ENCODE data around the gene IMMT. TPM values are rescaled to one million over a fixed set of nuclear protein-coding genes. Genes with fewer than 3 reads are reported as not detected.

Gene IMMT
- total RNA-seq, 6 experiments from 2014 or later = 83.0 to 93.4 (median 87.6) TPM

DNA sequence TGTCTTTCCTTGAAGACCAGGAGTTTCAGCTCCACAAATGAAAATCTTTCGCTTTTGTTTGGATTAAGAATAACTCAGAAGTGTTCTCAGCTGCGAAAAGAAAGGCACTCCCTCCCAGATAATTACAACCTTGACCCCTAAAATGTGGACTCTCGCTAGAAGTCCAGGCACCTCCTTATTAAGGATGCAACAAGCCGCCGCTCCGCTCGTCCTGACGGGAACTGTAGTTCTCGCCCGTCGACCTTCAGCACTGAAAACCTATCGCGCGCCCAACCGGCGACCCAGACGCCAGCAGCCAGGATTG is 559 bp downstream of the IMMT start:
- peaks cover 23% of the 10 kb centered on the region for H3K36me3 Mint-ChIP-seq (ENCODE audit: low read depth)

DNA sequence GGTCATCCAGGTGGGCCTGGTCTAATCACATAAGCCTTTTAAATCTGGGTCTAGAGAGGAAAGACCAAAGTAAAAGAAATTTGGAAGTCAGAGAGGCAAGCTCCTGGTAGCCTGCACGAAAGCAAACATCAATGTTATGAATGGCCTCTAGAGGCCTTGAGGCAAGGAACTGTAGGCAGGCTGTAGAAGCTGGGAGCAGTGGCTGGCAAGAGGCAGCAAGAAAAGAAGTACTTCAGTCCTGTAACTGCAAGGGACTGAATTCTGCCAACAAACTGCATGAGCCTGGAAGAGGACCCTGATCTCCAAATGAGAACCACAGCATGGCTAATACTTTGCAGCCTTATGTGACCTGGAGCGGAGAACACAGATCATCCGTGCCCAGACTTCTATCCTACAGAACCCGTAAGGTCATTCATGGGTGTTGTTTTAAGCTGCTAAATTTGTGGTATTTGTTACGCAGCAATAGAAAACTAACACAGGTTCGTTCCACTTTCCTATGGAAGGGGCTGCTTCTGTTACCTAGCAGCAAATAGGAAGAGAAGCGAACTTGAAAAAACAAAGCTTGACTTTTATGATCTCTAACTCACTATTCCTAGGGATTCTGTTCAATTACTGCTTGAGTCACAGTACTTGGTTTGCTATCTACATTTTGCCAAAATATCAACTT is 1.2 kb downstream of the IMMT start:
- no peaks in the 10 kb centered on the region for H3K9me3 Mint-ChIP-seq
- DNase-seq = no peak

More for the DNA sequence above, 559 bp downstream of the IMMT start:
- Mint-ChIP-seq H3K4me3 (peak overlapping the region; percentile 92), H3K9me3 (no peaks in the 10 kb centered on the region), H3K27me3 (ENCODE audit: insufficient read depth) (peaks cover 5% of the 10 kb centered on the region), H3K27ac (peak overlapping the region; percentile 98), H3K4me1 (ENCODE audit: low read depth) (peaks cover 47% of the 10 kb centered on the region)
- peak; percentile 96 for DNase-seq
- TF ChIP-seq, protein P1, sequence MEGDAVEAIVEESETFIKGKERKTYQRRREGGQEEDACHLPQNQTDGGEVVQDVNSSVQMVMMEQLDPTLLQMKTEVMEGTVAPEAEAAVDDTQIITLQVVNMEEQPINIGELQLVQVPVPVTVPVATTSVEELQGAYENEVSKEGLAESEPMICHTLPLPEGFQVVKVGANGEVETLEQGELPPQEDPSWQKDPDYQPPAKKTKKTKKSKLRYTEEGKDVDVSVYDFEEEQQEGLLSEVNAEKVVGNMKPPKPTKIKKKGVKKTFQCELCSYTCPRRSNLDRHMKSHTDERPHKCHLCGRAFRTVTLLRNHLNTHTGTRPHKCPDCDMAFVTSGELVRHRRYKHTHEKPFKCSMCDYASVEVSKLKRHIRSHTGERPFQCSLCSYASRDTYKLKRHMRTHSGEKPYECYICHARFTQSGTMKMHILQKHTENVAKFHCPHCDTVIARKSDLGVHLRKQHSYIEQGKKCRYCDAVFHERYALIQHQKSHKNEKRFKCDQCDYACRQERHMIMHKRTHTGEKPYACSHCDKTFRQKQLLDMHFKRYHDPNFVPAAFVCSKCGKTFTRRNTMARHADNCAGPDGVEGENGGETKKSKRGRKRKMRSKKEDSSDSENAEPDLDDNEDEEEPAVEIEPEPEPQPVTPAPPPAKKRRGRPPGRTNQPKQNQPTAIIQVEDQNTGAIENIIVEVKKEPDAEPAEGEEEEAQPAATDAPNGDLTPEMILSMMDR (IDR thresholded peaks at IDR 0.05) = no peak

DNA sequence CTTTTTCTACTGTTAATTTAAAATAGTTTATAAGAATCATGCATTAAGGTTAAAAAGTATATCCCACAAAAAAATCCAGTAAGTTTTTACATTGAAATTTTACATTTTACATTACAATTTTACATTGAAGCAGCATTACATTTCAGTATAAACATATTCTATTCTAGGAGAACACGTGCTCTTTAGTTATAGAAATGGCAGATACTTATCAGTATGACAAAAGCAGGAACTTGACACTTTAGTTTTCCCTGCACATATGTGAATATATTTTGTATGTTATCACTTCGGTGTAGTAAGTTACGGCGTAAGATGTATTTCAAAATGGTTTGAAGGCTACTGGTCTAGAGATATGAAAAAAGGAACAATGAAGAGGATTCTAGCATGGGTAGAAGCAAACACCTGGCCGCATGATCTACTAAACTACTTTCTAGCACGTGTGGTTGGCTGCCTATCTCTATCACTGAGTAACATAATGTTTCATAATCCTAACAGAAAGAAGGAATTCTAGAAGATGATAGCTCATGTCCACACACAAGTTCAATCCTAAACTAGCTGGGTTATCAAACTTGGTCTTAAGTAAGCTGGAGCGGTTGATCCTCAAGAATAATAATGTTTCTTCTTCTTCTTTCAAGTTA is 5.4 kb downstream of the IMMT start:
- Mint-ChIP-seq H3K36me3 (ENCODE audit: low read depth) (peaks cover 13% of the 10 kb centered on the region), H3K9me3 (no peaks in the 10 kb centered on the region), H3K27ac (peak overlapping the region; percentile 6; the same call in 1 of the 2 replicates), H3K27me3 (ENCODE audit: insufficient read depth) (no peaks in the 10 kb centered on the region), H3K4me1 (ENCODE audit: low read depth) (peaks cover 59% of the 10 kb centered on the region), H3K4me3 (no peak overlapping the region)
- TF ChIP-seq, protein P1 (IDR thresholded peaks at IDR 0.05) = no peak
- DNase-seq = no peak

More for the DNA sequence above, 1.2 kb downstream of the IMMT start:
- TF ChIP-seq, protein P1 (IDR thresholded peaks at IDR 0.05) = peak; percentile 32; the same call in 1 of the 2 replicates
- peak overlapping the region; percentile 98 for H3K27ac Mint-ChIP-seq
- peaks cover 49% of the 10 kb centered on the region for H3K4me1 Mint-ChIP-seq (ENCODE audit: low read depth)
- H3K36me3 Mint-ChIP-seq (ENCODE audit: low read depth) = peaks cover 23% of the 10 kb centered on the region
- H3K4me3 Mint-ChIP-seq = peak overlapping the region; percentile 92
- peaks cover 3% of the 10 kb centered on the region; the same call in 1 of the 2 replicates for H3K27me3 Mint-ChIP-seq (ENCODE audit: insufficient read depth)

DNA sequence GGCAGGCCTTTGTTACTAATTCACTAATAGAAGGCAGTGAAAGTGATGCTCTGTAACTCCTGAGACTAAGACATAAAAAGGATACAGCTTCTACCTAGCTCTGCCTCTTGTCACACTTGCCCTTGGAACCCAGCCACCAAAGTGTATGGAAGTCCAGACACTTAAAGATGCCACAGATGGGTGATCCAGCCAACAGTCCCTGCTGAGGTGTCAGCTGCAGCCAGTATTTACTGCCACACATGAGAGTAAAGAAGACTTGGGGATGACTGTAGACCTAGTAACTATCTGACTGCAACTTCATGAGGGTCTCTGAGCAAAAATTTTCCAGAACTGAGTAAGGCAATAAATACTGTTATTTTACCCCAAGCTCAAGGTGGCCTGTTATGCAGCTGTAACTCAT is 8.8 kb downstream of the IMMT start:
- H3K36me3 Mint-ChIP-seq (ENCODE audit: low read depth) = peaks cover 9% of the 10 kb centered on the region
- peak overlapping the region; percentile 40; the same call in 1 of the 2 replicates for H3K27ac Mint-ChIP-seq
- DNase-seq = no peak
- no peaks in the 10 kb centered on the region for H3K27me3 Mint-ChIP-seq (ENCODE audit: insufficient read depth)
- no peak overlapping the region for H3K4me3 Mint-ChIP-seq
- no peaks in the 10 kb centered on the region for H3K9me3 Mint-ChIP-seq
- H3K4me1 Mint-ChIP-seq (ENCODE audit: low read depth) = peaks cover 46% of the 10 kb centered on the region
- TF ChIP-seq, protein P1 (IDR thresholded peaks at IDR 0.05) = no peak

DNA sequence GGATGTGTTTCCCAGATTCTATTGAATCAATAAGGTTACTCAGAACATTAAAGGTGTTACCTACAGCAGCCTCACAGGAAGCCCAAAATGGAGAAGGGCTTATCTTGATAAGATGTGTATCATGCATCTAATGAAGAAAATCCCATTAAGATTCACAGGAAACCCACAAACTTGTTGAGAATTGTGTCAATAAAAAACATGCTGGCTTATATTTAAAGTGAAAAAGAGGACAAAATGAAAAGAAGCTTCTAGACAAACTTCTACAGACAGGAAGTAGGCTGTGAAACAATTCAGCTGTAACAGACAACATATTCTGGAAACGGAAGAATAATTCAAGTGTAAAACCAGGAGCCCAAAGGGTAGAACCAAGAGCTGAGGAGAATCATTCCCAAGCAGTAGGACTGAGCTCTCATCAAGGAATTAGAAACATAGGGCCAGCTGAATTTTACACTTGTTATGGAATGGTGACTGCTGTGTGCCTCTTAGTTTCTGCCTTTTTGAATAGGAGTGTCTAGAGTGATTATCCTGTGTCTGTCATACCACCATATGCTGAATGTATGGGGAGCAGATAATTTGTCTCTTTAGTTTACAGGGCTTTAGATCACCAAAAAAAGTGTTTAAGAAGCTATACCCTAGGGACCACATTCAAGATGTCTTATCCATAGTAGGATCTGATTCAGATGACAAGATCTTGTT is 9.6 kb downstream of the IMMT start:
- no peaks in the 10 kb centered on the region for H3K9me3 Mint-ChIP-seq
- H3K36me3 Mint-ChIP-seq (ENCODE audit: low read depth) = peaks cover 9% of the 10 kb centered on the region
- no peak for DNase-seq
- TF ChIP-seq, protein P1 (IDR thresholded peaks at IDR 0.05) = no peak
- H3K27ac Mint-ChIP-seq = peak overlapping the region; percentile 14
- peaks cover 46% of the 10 kb centered on the region for H3K4me1 Mint-ChIP-seq (ENCODE audit: low read depth)
- H3K27me3 Mint-ChIP-seq (ENCODE audit: insufficient read depth) = no peaks in the 10 kb centered on the region
- no peak overlapping the region for H3K4me3 Mint-ChIP-seq

All from HFFc6 (cell line).